H1 (cell line): ENCODE results near the gene CEP128. TPM values are rescaled to one million over a fixed set of nuclear protein-coding genes. Genes with fewer than 3 reads are reported as not detected.

Source experiments
- ASH2L ChIP-seq: fragments of 200-600, 300-600 bp; sonication (generic); IDR thresholded peaks from one replicate; pipeline ENCODE4 v1.7.1; 2017; ENCODE audit warnings: low read length
- ATF2 ChIP-seq: IDR thresholded peaks from 2 replicates; pipeline ENCODE4 v1.6.1; 2012; ENCODE audit warnings: low read length, inconsistent platforms
- BACH1 ChIP-seq: IDR thresholded peaks from 2 replicates; pipeline ENCODE4 v1.6.1; 2012; ENCODE audit warnings: low read length, improper control_type of control experiment
- BRCA1 ChIP-seq: IDR thresholded peaks from 2 replicates; pipeline ENCODE4 v1.6.1; 2012; ENCODE audit warnings: low read depth, low read length, improper control_type of control experiment
- CBX8 ChIP-seq: fragments of 300-800, 300-1000 bp; sonication (generic); IDR thresholded peaks from 2 replicates; pipeline ENCODE4 v1.7.1; 2016; ENCODE audit warnings: low read depth, low read length, borderline replicate concordance
- CREB1 ChIP-seq: IDR thresholded peaks from 2 replicates; pipeline ENCODE4 v1.6.1; 2012; ENCODE audit warnings: inconsistent platforms
- EGR1 ChIP-seq: IDR thresholded peaks from 2 replicates; pipeline ENCODE4 v1.6.1; 2011; ENCODE audit warnings: low read depth, low read length, borderline replicate concordance
- GTF2F1 ChIP-seq: IDR thresholded peaks from 2 replicates; pipeline ENCODE4 v1.6.1; 2012; ENCODE audit warnings: low read depth, low read length, improper control_type of control experiment, borderline replicate concordance
- JUN ChIP-seq: IDR thresholded peaks from 2 replicates; pipeline ENCODE4 v1.6.1; 2011; ENCODE audit warnings: low read depth, mild to moderate bottlenecking, improper control_type of control experiment, low read length
- JUND ChIP-seq: IDR thresholded peaks from 2 replicates; pipeline ENCODE4 v1.6.1; 2011; ENCODE audit warnings: mild to moderate bottlenecking, improper control_type of control experiment, low read length
- MAFK ChIP-seq: IDR thresholded peaks from 2 replicates; pipeline ENCODE4 v1.6.1; 2012; ENCODE audit warnings: low read depth, mild to moderate bottlenecking, improper control_type of control experiment, low read length
- PHF8 ChIP-seq: fragments of 200-600 bp; sonication (generic); conservative IDR thresholded peaks from 2 replicates; pipeline ENCODE4 v1.7.1; 2012; ENCODE audit warnings: low read depth, mild to moderate bottlenecking, inconsistent platforms, low read length, moderate library complexity
- POLR2A ChIP-seq, 2 experiments: IDR thresholded peaks; 1 replicate in 1 of 2; 2 replicates in 1 of 2; pipeline ENCODE4 v1.6.1; 2011; ENCODE audit warnings: low read depth in 2 of 2, low read length in 2 of 2, mild to moderate bottlenecking in 2 of 2; ENCODE audit errors: control extremely low read depth in 1 of 2
- RBBP5 ChIP-seq: IDR thresholded peaks from 2 replicates; pipeline ENCODE4 v1.7.1; 2012; ENCODE audit warnings: low read depth, mild to moderate bottlenecking, inconsistent platforms, low read length, moderate library complexity, borderline replicate concordance
- RFX5 ChIP-seq: IDR thresholded peaks from 2 replicates; pipeline ENCODE4 v1.6.1; 2011; ENCODE audit warnings: low read depth, low read length, improper control_type of control experiment, borderline replicate concordance
- RNF2 ChIP-seq: fragments of 200-900, 300-1000 bp; sonication (generic); IDR thresholded peaks from 2 replicates; pipeline ENCODE4 v1.7.1; 2016; ENCODE audit warnings: borderline replicate concordance, low read depth, mild to moderate bottlenecking, antibody characterized with exemption, low read length; ENCODE audit not compliant: poor library complexity, severe bottlenecking; ENCODE audit errors: missing control alignments
- RXRA ChIP-seq: IDR thresholded peaks from 2 replicates; pipeline ENCODE4 v1.6.1; 2011; ENCODE audit warnings: low read depth, mild to moderate bottlenecking, low read length, moderate library complexity; ENCODE audit not compliant: insufficient read depth
- SP2 ChIP-seq: IDR thresholded peaks from 2 replicates; pipeline ENCODE4 v1.6.1; 2012; ENCODE audit warnings: mild to moderate bottlenecking, low read length, inconsistent platforms
- SP4 ChIP-seq: IDR thresholded peaks from 2 replicates; pipeline ENCODE4 v1.6.1; 2012; ENCODE audit warnings: low read length, inconsistent platforms
- TBP ChIP-seq: IDR thresholded peaks from 2 replicates; pipeline ENCODE4 v1.6.1; 2011; ENCODE audit warnings: low read depth, low read length, improper control_type of control experiment
- TEAD4 ChIP-seq: IDR thresholded peaks from 2 replicates; pipeline ENCODE4 v1.6.1; 2012; ENCODE audit warnings: low read depth, low read length, inconsistent platforms, mixed read lengths
- YY1 ChIP-seq: IDR thresholded peaks from 2 replicates; pipeline ENCODE4 v1.6.1; 2011; ENCODE audit warnings: low read depth, mild to moderate bottlenecking, low read length
- polyA plus RNA-seq, 7 experiments: library from polyadenylated mRNA; depleted of rRNA in 3 of 7; stranded (reverse) in 5 of 7; unstranded in 2 of 7; fragments of >200 nt in 5 of 7; fragments of 200-250 nt in 2 of 7; gene quantifications; 1 replicate in 5 of 7; 2 replicates in 1 of 7; 4 replicates in 1 of 7; pipeline versions ENCODE4 v1.2.1 to v1.2.3, GENCODE V29; 2011 to 2013; ENCODE audit warnings: missing spikeins in 2 of 7, mixed read lengths in 2 of 7
- total RNA-seq: library from RNA; stranded (reverse); fragmentation: NEBNext Ultra II Directional; extraction: Animal tissue kit (Norgen Biotek cat#: 25700); gene quantifications from 2 replicates; pipeline ENCODE4 v1.2.1, GENCODE V29; 2021

Gene CEP128
- total and polyA plus RNA-seq, 2 of the 8 experiments (the other 6 are each of a cell fraction or from before 2014, with no cell fraction given) = 1.9 to 17.0 TPM

DNA sequence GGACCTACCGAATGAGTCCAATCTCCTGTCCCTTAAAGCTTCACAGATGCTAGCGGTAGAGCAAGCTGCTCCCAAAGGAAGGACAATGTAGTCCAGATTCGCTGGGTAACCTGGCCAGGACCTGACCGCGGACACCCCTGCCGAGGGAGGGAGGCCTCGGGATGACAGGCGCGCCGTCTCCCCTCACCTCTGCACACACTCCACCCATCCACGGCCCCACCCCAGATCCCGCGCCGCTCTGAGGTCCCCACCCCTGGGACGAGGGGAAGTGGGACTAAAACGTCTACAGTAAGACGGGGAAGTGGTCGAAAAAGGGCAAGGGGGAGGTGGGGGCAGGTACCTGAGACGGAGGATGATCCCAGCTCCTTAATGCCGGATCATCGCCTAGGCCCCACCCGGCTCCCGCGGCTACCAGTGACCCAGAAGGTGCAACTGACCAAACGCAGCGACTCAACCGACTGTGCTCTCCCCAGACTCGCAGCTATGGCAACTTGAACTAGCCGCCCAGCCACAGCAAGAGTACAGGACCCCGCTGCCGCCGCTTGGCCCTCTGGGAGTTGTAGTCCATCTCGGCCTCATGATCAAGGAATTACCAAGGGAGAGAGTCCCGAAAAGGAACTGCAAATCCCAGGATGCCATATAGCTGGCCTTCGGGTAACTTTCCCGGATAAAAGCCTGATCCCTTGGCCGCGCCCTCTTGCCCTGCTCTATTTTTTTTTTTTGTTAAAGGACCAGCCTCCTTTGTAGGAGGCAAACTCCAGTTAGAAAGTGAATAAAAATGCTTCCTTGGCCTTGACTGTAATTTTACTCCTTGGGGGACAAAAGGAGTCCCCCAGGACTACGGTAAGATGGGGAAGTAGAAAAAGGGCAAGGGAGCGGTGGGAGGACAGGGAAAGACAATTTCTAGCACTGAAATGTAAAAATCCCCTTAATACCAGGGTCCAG is at the start of gene CEP128 (continued):
- TF ChIP-seq TBP (peak; percentile 82), MAFK (no peak), SP4 (no peak), ATF2 (no peak), SP2 (no peak), BACH1 (no peak), ASH2L (peak; percentile 92), POLR2A (IDR thresholded peaks at IDR 0.05; ENCODE audit: control extremely low read depth in 1 of 2, low read depth in 2 of 2, low read length in 2 of 2) (peak in 1 of 2 experiments; percentile 69; a peak in 1 of 3 replicates), YY1 (peak; percentile 50; the same call in 1 of the 2 replicates), CBX8 (no peak), GTF2F1 (no peak), RFX5 (no peak), EGR1 (no peak), JUN (no peak), RNF2 (no peak), JUND (no peak), BRCA1 (no peak), CREB1 (peak; percentile 32; the same call in 1 of the 2 replicates), RBBP5 (peak; percentile 41; the same call in 1 of the 2 replicates), RXRA (no peak), PHF8 (peak; percentile 39; the same call in 1 of the 2 replicates), TEAD4 (no peak)
